D721Med (cell line): ENCODE results near the gene GPR107.

ENCODE experiments used
- DNase-seq: peaks from one replicate; pipeline ENCODE4 v3.0.0; 2011; ENCODE audit warnings: low spot score; ENCODE audit not compliant: insufficient read length
- FAIRE-seq: peaks from 2 replicates; lab custom pipeline; 2011; peaks lifted over from hg19 to GRCh38; lab: Jason Lieb, UNC
- CTCF ChIP-seq: IDR thresholded peaks from 2 replicates; pipeline ENCODE4 v1.5.1; 2012; ENCODE audit warnings: mild to moderate bottlenecking, control low read depth; ENCODE audit not compliant: insufficient read depth; ENCODE audit errors: missing control alignments

The GPR107 gene

GRCh38 chr9:130158001-130158400, 104.3 kb downstream of the GPR107 start:
- no peak for DNase-seq
- TF ChIP-seq CTCF: no peak
- FAIRE-seq: no peak

- TF ChIP-seq CTCF: no peak
- FAIRE-seq (no peak), DNase-seq (no peak)
Measured at GRCh38 chr9:130159057-130159456, 105.4 kb downstream of the GPR107 start.

GRCh38 chr9:130159915-130160670, 106.4 kb downstream of the GPR107 start:
- no peak for TF ChIP-seq CTCF
- DNase-seq (no peak), FAIRE-seq (no peak)

GRCh38 chr9:130160862-130161470, 107.3 kb downstream of the GPR107 start:
- TF ChIP-seq CTCF: no peak
- DNase-seq (no peak), FAIRE-seq (no peak)

- no peak for TF ChIP-seq CTCF
- DNase-seq: no peak
- FAIRE-seq: no peak
Measured at GRCh38 chr9:130165579-130165978, 111.9 kb downstream of the GPR107 start.

GRCh38 chr9:130166399-130166798, 112.7 kb downstream of the GPR107 start:
- DNase-seq (no peak), FAIRE-seq (no peak)
- TF ChIP-seq CTCF: no peak

- DNase-seq: no peak
- TF ChIP-seq CTCF: no peak
- no peak for FAIRE-seq
Measured at GRCh38 chr9:130167927-130168326, 114.2 kb downstream of the GPR107 start.
